HG03571 (cell line): ENCODE measurements around the gene SMIM21.

Experiments used
- ATAC-seq: cut with Tn5 transposase; IDR thresholded peaks from one replicate; pipeline ENCODE4 v1.9.1; 2021; ENCODE audit not compliant: unreplicated experiment

Gene SMIM21

GRCh38 chr18:75378376-75379315 lies 48.9 kb downstream of the SMIM21 start:
- ATAC-seq, result no peak

- ATAC-seq, result no peak
Observed at GRCh38 chr18:75377926-75378325, 49.6 kb downstream of the SMIM21 start.

GRCh38 chr18:75377258-75377657 lies 50.2 kb downstream of the SMIM21 start:
- no peak for ATAC-seq

GRCh38 chr18:75376004-75376403 lies 51.5 kb downstream of the SMIM21 start:
- ATAC-seq, result no peak

- no peak for ATAC-seq
Observed at GRCh38 chr18:75375341-75375740, 52.2 kb downstream of the SMIM21 start.

GRCh38 chr18:75374466-75374865 lies 53.0 kb downstream of the SMIM21 start:
- no peak for ATAC-seq

- ATAC-seq, result no peak
Observed at GRCh38 chr18:75369026-75369721, 58.3 kb downstream of the SMIM21 start.

GRCh38 chr18:75365837-75366236 lies 61.7 kb downstream of the SMIM21 start:
- no peak for ATAC-seq

GRCh38 chr18:75365254-75365629 lies 62.3 kb downstream of the SMIM21 start:
- no peak for ATAC-seq

- no peak for ATAC-seq
Observed at GRCh38 chr18:75364512-75365253, 62.8 kb downstream of the SMIM21 start.

GRCh38 chr18:75363446-75364225 lies 63.9 kb downstream of the SMIM21 start:
- no peak for ATAC-seq

- no peak for ATAC-seq
Observed at GRCh38 chr18:75362435-75362834, 65.1 kb downstream of the SMIM21 start.

- ATAC-seq, result no peak
Observed at GRCh38 chr18:75360941-75361340, 66.6 kb downstream of the SMIM21 start.

- ATAC-seq, result no peak
Observed at GRCh38 chr18:75360215-75360614, 67.3 kb downstream of the SMIM21 start.
